Fibroblast of villous mesenchyme (primary cell): Measurements from ENCODE around the gene CD300LG. TPM values are rescaled to one million over a fixed set of nuclear protein-coding genes. Genes with fewer than 3 reads are reported as not detected.

Source experiments
- DNase-seq: peaks from one replicate; pipeline ENCODE4 v3.0.0-alpha.2; 2010; ENCODE audit warnings: low read depth
- H3K4me3 ChIP-seq: 2 replicates; pipeline ENCODE4 v1.5.1; 2011; ENCODE audit warnings: low read depth, mild to moderate bottlenecking, low read length
- total RNA-seq: library from RNA; depleted of rRNA; stranded (reverse); fragments of >200 nt; gene quantifications from 2 replicates; pipeline ENCODE4 v1.2.3, GENCODE V29; 2012
- TF ChIP-seq, protein P1 (sequence below): IDR thresholded peaks from 2 replicates; pipeline ENCODE4 v1.5.1; 2012; ENCODE audit warnings: low read depth, mild to moderate bottlenecking, low read length; ENCODE audit not compliant: insufficient read depth

CD300LG gene
- total RNA-seq, 1 donor = not detected

DNA sequence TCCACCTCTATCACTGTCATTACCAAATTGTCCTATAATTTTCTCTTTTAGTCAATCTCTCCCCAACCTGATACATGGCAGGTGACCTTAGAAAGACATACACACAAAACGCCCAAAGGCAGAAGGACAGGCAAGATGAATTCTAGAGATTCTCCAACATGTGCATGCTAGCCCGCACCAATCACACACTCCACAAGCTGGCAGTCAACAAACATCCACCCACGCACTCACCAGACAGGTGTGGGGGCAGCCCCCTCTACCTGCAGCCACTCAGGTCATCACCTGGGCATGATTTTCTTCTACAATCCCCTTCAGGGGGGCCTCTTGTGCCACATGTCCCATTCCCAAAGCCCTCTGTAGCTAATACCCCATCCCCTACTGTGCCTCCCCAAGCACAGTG, 50.9 kb downstream of the CD300LG start:
- DNase-seq = no peak
- TF ChIP-seq, protein P1, sequence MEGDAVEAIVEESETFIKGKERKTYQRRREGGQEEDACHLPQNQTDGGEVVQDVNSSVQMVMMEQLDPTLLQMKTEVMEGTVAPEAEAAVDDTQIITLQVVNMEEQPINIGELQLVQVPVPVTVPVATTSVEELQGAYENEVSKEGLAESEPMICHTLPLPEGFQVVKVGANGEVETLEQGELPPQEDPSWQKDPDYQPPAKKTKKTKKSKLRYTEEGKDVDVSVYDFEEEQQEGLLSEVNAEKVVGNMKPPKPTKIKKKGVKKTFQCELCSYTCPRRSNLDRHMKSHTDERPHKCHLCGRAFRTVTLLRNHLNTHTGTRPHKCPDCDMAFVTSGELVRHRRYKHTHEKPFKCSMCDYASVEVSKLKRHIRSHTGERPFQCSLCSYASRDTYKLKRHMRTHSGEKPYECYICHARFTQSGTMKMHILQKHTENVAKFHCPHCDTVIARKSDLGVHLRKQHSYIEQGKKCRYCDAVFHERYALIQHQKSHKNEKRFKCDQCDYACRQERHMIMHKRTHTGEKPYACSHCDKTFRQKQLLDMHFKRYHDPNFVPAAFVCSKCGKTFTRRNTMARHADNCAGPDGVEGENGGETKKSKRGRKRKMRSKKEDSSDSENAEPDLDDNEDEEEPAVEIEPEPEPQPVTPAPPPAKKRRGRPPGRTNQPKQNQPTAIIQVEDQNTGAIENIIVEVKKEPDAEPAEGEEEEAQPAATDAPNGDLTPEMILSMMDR = no peak
- H3K4me3 ChIP-seq = no peak overlapping the region

DNA sequence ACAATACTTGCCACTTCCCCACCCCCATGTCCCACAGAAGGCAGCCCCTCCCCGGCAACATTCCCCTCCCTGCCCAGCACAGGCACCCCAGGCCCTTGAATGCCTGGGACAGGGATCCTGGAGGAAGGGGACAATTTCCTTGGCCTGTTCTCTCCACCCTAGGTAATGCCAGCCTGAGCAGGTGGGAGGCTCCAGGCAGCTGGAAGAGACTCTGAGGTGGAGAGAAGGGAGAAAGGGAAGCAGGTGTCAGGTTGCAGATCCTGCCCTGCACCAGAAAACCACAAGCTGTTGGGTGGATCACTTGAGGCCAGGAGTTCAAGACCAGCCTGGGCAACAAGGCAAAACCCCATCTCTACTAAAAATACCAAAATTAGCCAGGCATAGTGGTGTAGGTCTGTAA, 51.5 kb downstream of the CD300LG start:
- TF ChIP-seq, protein P1 = no peak
- no peak overlapping the region for H3K4me3 ChIP-seq
- no peak for DNase-seq

DNA sequence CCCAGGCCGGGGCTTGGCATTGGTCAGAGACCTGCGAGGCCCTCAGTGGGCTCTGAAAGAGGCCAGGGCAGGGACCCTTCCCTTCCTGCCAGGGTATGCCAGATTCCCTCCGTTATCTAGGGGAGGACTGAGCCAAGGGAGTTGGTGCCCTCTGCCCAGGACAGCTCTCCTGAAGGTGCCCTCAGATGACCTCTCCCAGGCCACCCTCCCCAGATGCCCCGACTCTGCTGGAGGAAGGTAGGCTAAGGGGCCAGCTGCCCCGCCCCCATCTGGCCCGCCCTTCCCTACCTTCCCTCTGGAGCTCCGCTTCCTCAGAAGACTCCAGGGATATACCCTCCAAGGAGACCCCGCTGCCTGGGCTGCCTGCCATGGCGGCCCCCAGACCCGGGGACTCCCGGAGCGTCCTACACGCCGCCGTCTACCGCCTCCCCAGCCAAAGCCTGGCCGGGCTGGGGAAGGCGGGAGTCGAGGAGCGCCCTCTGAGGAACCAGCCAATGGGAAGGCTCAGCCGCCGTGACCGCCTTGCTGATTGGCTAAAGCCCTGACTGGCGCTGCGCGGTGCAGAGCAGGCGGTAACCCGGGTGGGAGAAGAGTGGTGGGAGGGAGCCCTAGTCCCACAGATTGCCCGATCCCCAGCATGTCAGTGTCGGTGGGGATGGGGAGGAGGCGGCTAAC, 53.3 kb downstream of the CD300LG start:
- H3K4me3 ChIP-seq = peak overlapping the region; percentile 56
- peak; percentile 77 for DNase-seq
- TF ChIP-seq, protein P1 = no peak

DNA sequence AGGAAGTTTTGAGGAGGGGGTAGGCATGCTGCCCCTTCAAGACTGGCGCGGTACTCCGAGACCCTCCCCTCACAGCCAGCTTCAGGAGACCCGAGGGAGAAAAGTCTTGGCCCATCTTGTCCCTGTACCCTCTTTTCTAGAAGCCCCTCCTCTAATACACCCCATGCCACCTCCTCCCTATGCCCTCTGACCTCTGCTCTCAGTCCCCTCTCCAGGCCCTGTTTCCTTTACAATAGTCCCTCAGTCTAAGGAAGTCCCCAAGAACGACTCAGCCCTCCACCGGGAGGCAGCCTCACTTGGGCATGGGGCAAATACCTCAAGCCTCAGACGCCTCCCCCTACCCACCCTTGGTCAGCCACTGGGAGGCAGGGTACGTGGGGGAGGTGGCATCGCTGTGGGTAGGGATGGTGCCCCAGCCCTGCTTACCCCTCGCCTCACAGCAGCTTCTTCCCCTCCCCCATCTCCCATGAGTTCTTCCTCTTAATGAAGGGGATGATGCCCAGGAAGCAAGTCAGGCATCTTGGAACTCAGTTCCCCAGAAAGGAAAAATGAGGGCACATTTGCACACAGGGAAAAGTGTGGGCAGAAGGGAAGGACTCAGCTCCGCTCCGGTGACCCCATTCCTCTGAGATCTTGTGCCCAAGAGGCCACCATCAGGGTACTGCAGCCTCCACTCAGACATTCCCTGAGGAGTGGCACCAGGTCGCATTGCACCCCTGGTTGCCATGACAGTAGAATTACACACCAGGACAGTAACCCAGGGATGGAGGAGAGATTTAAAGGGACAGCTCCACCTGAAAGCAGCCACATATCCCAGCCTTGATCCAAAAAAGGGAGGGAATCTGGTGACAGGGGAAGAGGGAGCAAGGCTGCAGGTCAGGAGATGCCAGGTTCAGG, 54.1 kb downstream of the CD300LG start:
- TF ChIP-seq, protein P1 = no peak

GRCh38 chr17:43901861-43902589, 55.0 kb downstream of the CD300LG start:
- no peak for DNase-seq
- TF ChIP-seq, protein P1 = no peak
- H3K4me3 ChIP-seq = no peak overlapping the region

More for the DNA sequence above, 54.1 kb downstream of the CD300LG start:
- H3K4me3 ChIP-seq = peak overlapping the region; percentile 56
- DNase-seq = no peak

GRCh38 chr17:43905400-43905984, 58.5 kb downstream of the CD300LG start:
- no peak for DNase-seq
- TF ChIP-seq, protein P1 = no peak
- H3K4me3 ChIP-seq = no peak overlapping the region
